ENCODE measurements around the gene RNU6-1. TPM values are rescaled to one million over a fixed set of nuclear protein-coding genes. Genes with fewer than 3 reads are reported as not detected.
A peak's percentile ranks its signal among the peaks of the same experiment; 100 is the strongest.

RNU6-1 gene
- not detected in 2 replicates for total RNA-seq

DNA sequence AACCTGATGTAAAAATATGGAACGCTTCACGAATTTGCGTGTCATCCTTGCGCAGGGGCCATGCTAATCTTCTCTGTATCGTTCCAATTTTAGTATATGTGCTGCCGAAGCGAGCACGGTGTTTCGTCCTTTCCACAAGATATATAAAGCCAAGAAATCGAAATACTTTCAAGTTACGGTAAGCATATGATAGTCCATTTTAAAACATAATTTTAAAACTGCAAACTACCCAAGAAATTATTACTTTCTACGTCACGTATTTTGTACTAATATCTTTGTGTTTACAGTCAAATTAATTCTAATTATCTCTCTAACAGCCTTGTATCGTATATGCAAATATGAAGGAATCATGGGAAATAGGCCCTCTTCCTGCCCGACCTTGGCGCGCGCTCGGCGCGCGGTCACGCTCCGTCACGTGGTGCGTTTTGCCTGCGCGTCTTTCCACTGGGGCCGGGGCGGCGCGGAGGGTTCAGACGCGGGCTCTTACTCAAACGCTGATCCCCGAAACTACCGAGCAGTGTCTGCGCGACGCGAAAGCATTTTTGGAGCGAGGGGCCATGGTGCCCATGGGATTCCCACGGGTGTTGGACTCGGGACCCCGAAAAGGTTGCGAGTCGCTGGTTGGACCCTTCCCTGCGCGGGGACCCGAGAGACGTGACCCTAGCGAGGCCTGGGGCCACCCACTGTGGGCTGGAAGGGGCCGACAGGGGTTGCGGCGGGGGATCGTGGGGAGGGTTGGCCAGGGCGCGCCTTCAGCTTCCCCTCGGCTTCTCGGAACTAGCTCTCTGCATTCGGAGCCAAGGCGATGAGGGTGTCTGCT lies at the start of gene RNU6-1:
TSS of gene RNU6-1 (minus strand) at position 117 of the 820 bp plus-strand sequence.

GRCh38 chr15:67824976-67825880 lies 14.6 kb downstream of the RNU6-1 start, which contains the start of gene SKOR1:
TSS of gene SKOR1 (plus strand) at chr15:67825509. CDS start at chr15:67825603, 94 bp downstream.

Small RNA genes lying within 50 kb of the gene (small RNA-seq; reads per million reads assigned to genes)
- 1.2 reads per million, percentile 52 among the genes with 10 or more reads in this experiment for gene RNU6-1 (ENCODE audit: low replicate concordance)

Other genes starting within 250 kb of the RNU6-1 start
- gene SKOR1, start 14.5 kb downstream of the RNU6-1 start, total RNA-seq, result 0.22 and 0.29 TPM in 2 replicates
- gene PIAS1, start 214.3 kb upstream of the RNU6-1 start, total RNA-seq, result 24.5 and 32.4 TPM in 2 replicates